ENCODE data around the gene BLOC1S1. TPM values are rescaled to one million over a fixed set of nuclear protein-coding genes. Genes with fewer than 3 reads are reported as not detected.

Gene BLOC1S1
- total RNA-seq, 1 donor from 2014 or later, result 98.6 TPM

GRCh38 chr12:55719371-55719770, 3.5 kb downstream of the BLOC1S1 start:
- Mint-ChIP-seq H3K9me3 (no peaks in the 10 kb centered on the region), H3K27me3 (peaks cover 7% of the 10 kb centered on the region), H3K4me1 (ENCODE audit: unreplicated experiment) (peaks cover 39% of the 10 kb centered on the region), H3K27ac (peak overlapping the region; percentile 29), H3K4me3 (no peak overlapping the region), H3K36me3 (peaks cover 4% of the 10 kb centered on the region)
- no peak for TF ChIP-seq CTCF (conservative IDR thresholded peaks at IDR 0.05)
- no peak for DNase-seq (ENCODE audit: extremely low spot score, unreplicated experiment)

- peak within 1 kb of the TSS; percentile 55 for H3K27ac Mint-ChIP-seq
- H3K27me3 Mint-ChIP-seq, result peaks cover 7% of the 10 kb centered on the region
- peak within 1 kb of the TSS; percentile 28 for H3K4me3 Mint-ChIP-seq
- H3K36me3 Mint-ChIP-seq, result peaks cover 9% of the 10 kb centered on the region
- no peak for TF ChIP-seq CTCF (conservative IDR thresholded peaks at IDR 0.05)
- DNase-seq (ENCODE audit: extremely low spot score, unreplicated experiment), result no peak
- peaks cover 46% of the 10 kb centered on the region for H3K4me1 Mint-ChIP-seq (ENCODE audit: unreplicated experiment)
- H3K9me3 Mint-ChIP-seq, result no peaks in the 10 kb centered on the region
These were observed 4.3 kb downstream of the BLOC1S1 start, which contains the start of gene RDH5 for GRCh38 chr12:55720071-55720564. Gene RDH5 (plus strand): TSS chr12:55720393. CDS start chr12:55721185, 792 bp downstream.

GRCh38 chr12:55720894-55721444, 5.1 kb downstream of the BLOC1S1 start:
- no peak for DNase-seq (ENCODE audit: extremely low spot score, unreplicated experiment)
- peaks cover under 1% of the 10 kb centered on the region for H3K27me3 Mint-ChIP-seq
- H3K36me3 Mint-ChIP-seq, result peaks cover 11% of the 10 kb centered on the region
- H3K4me3 Mint-ChIP-seq, result peak overlapping the region; percentile 28
- H3K27ac Mint-ChIP-seq, result no peak overlapping the region
- peak; percentile 49 for TF ChIP-seq CTCF (conservative IDR thresholded peaks at IDR 0.05)
- peaks cover 43% of the 10 kb centered on the region for H3K4me1 Mint-ChIP-seq (ENCODE audit: unreplicated experiment)
- H3K9me3 Mint-ChIP-seq, result no peaks in the 10 kb centered on the region

- TF ChIP-seq CTCF (conservative IDR thresholded peaks at IDR 0.05), result no peak
These were observed 5.9 kb downstream of the BLOC1S1 start for GRCh38 chr12:55721601-55722213.

GRCh38 chr12:55722948-55723347, 7.1 kb downstream of the BLOC1S1 start:
- no peak for TF ChIP-seq CTCF (conservative IDR thresholded peaks at IDR 0.05)
- peaks cover 44% of the 10 kb centered on the region for H3K4me1 Mint-ChIP-seq (ENCODE audit: unreplicated experiment)
- H3K36me3 Mint-ChIP-seq, result peaks cover 16% of the 10 kb centered on the region
- H3K27me3 Mint-ChIP-seq, result no peaks in the 10 kb centered on the region
- H3K9me3 Mint-ChIP-seq, result no peaks in the 10 kb centered on the region
- H3K27ac Mint-ChIP-seq, result peak overlapping the region; percentile 48
- no peak overlapping the region for H3K4me3 Mint-ChIP-seq
- no peak for DNase-seq (ENCODE audit: extremely low spot score, unreplicated experiment)

More at GRCh38 chr12:55721601-55722213, 5.9 kb downstream of the BLOC1S1 start:
- Mint-ChIP-seq H3K27ac (no peak overlapping the region), H3K4me3 (no peak overlapping the region), H3K36me3 (peaks cover 13% of the 10 kb centered on the region), H3K4me1 (ENCODE audit: unreplicated experiment) (peaks cover 46% of the 10 kb centered on the region), H3K9me3 (no peaks in the 10 kb centered on the region), H3K27me3 (no peaks in the 10 kb centered on the region)
- DNase-seq (ENCODE audit: extremely low spot score, unreplicated experiment), result no peak
